WTC11 (cell line): ENCODE measurements around the gene USP16. TPM values are rescaled to one million over a fixed set of nuclear protein-coding genes. Genes with fewer than 3 reads are reported as not detected.

Experiments used
- AR ChIP-seq: fragments of 250-450 bp; sonication (Bioruptor Pico); IDR thresholded peaks from 2 replicates; pipeline ENCODE4 v1.9.0; 2021; ENCODE audit warnings: mild to moderate bottlenecking
- ATF6 ChIP-seq: sonication (generic); formaldehyde crosslinking; IDR thresholded peaks from 2 replicates; pipeline ENCODE4 v1.8.1; 2023; ENCODE audit warnings: mild to moderate bottlenecking, missing genetic modification reagents
- CREM ChIP-seq: sonication (generic); formaldehyde crosslinking; IDR thresholded peaks from 2 replicates; pipeline ENCODE4 v1.8.1; 2022; ENCODE audit warnings: mild to moderate bottlenecking, missing genetic modification reagents, moderate library complexity
- ESRRA ChIP-seq: sonication (generic); formaldehyde crosslinking; IDR thresholded peaks from 2 replicates; pipeline ENCODE4 v1.8.1; 2022; ENCODE audit warnings: mild to moderate bottlenecking, missing genetic modification reagents, borderline replicate concordance
- ETV6 ChIP-seq: sonication (generic); formaldehyde crosslinking; IDR thresholded peaks from 2 replicates; pipeline ENCODE4 v1.8.1; 2022; ENCODE audit warnings: mild to moderate bottlenecking, missing genetic modification reagents
- FOXK1 ChIP-seq: sonication (generic); formaldehyde crosslinking; IDR thresholded peaks from 2 replicates; pipeline ENCODE4 v1.8.0; 2022; ENCODE audit warnings: mild to moderate bottlenecking, moderate library complexity, missing genetic modification reagents
- FOXP1 ChIP-seq: sonication (generic); formaldehyde crosslinking; IDR thresholded peaks from 2 replicates; pipeline ENCODE4 v1.8.0; 2022; ENCODE audit warnings: missing genetic modification reagents, mild to moderate bottlenecking, moderate library complexity, borderline replicate concordance
- FOXP4 ChIP-seq: sonication (generic); formaldehyde crosslinking; IDR thresholded peaks from 2 replicates; pipeline ENCODE4 v1.8.0; 2022; ENCODE audit warnings: mild to moderate bottlenecking, missing genetic modification reagents
- GRHL2 ChIP-seq: fragments of 250-450 bp; sonication (Bioruptor Pico); IDR thresholded peaks from 2 replicates; pipeline ENCODE4 v1.8.0; 2022; ENCODE audit warnings: mild to moderate bottlenecking, moderate library complexity; ENCODE audit not compliant: insufficient replicate concordance, severe bottlenecking
- IRF1 ChIP-seq: sonication (generic); formaldehyde crosslinking; IDR thresholded peaks from 2 replicates; pipeline ENCODE4 v1.8.0; 2023; ENCODE audit warnings: missing genetic modification reagents
- JUN ChIP-seq: sonication (generic); formaldehyde crosslinking; IDR thresholded peaks from 2 replicates; pipeline ENCODE4 v1.8.0; 2023; ENCODE audit warnings: mild to moderate bottlenecking, missing genetic modification reagents
- KAT7 ChIP-seq: sonication (generic); formaldehyde crosslinking; IDR thresholded peaks from 2 replicates; pipeline ENCODE4 v1.8.1; 2023; ENCODE audit warnings: missing genetic modification reagents, mild to moderate bottlenecking, borderline replicate concordance
- MAX ChIP-seq: sonication (generic); formaldehyde crosslinking; IDR thresholded peaks from 2 replicates; pipeline ENCODE4 v1.8.0; 2022; ENCODE audit warnings: mild to moderate bottlenecking, missing genetic modification reagents
- NFE2L1 ChIP-seq: sonication (generic); formaldehyde crosslinking; IDR thresholded peaks from 2 replicates; pipeline ENCODE4 v1.8.1; 2023; ENCODE audit warnings: missing genetic modification reagents
- NR2C2 ChIP-seq: sonication (generic); formaldehyde crosslinking; IDR thresholded peaks from 2 replicates; pipeline ENCODE4 v1.8.0; 2022; ENCODE audit warnings: mild to moderate bottlenecking, missing genetic modification reagents
- RELA ChIP-seq: sonication (generic); formaldehyde crosslinking; IDR thresholded peaks from 2 replicates; pipeline ENCODE4 v1.8.1; 2022; ENCODE audit warnings: missing genetic modification reagents, mild to moderate bottlenecking, borderline replicate concordance
- TCF7 ChIP-seq: sonication (generic); formaldehyde crosslinking; IDR thresholded peaks from 2 replicates; pipeline ENCODE4 v1.8.0; 2022; ENCODE audit warnings: mild to moderate bottlenecking, low read depth, missing genetic modification reagents, moderate library complexity
- TEAD1 ChIP-seq: sonication (generic); formaldehyde crosslinking; IDR thresholded peaks from 2 replicates; pipeline ENCODE4 v1.8.0; 2022; ENCODE audit warnings: mild to moderate bottlenecking, missing genetic modification reagents
- TEAD4 ChIP-seq: sonication (generic); formaldehyde crosslinking; IDR thresholded peaks from 2 replicates; pipeline ENCODE4 v1.8.0; 2022; ENCODE audit warnings: mild to moderate bottlenecking, missing genetic modification reagents
- TP53 ChIP-seq: sonication (generic); formaldehyde crosslinking; IDR thresholded peaks from 2 replicates; pipeline ENCODE4 v1.8.1; 2023; ENCODE audit warnings: mild to moderate bottlenecking, missing genetic modification reagents
- ZNF121 ChIP-seq: sonication (generic); formaldehyde crosslinking; IDR thresholded peaks from 2 replicates; pipeline ENCODE4 v1.8.0; 2023; ENCODE audit warnings: missing genetic modification reagents
- ZNF281 ChIP-seq: sonication (generic); formaldehyde crosslinking; IDR thresholded peaks from 2 replicates; pipeline ENCODE4 v1.8.0; 2023; ENCODE audit warnings: mild to moderate bottlenecking, missing genetic modification reagents
- ZNF416 ChIP-seq: fragments of 250-450 bp; sonication (Bioruptor Pico); IDR thresholded peaks from 2 replicates; pipeline ENCODE4 v1.9.0; 2021; ENCODE audit warnings: mild to moderate bottlenecking, inconsistent platforms
- ZNF532 ChIP-seq: fragments of 250-450 bp; sonication (Bioruptor Pico); IDR thresholded peaks from 2 replicates; pipeline ENCODE4 v1.9.0; 2021; ENCODE audit warnings: mild to moderate bottlenecking, borderline replicate concordance
- total RNA-seq: library from RNA; stranded (reverse); gene quantifications from 3 replicates; pipeline ENCODE4 v1.2.3, GENCODE V29; 2021

USP16 gene
- total RNA-seq, 1 experiment from 2014 or later: 20.8 TPM

- TF ChIP-seq ZNF532 (CRISPR knock-in tag) (no peak), JUN (CRISPR knock-in tag) (no peak), TEAD4 (CRISPR knock-in tag) (0 out of 2 replicates have a peak, but pooled peaks have one; percentile 49), FOXP4 (peak; percentile 85; the same call in 1 of the 2 replicates), ZNF121 (CRISPR knock-in tag) (no peak), FOXP1 (peak; percentile 58; the same call in 1 of the 2 replicates), ATF6 (no peak), TEAD1 (CRISPR knock-in tag) (peak; percentile 89), NR2C2 (CRISPR knock-in tag) (peak; percentile 97), TCF7 (CRISPR knock-in tag) (no peak), FOXK1 (CRISPR knock-in tag) (peak; percentile 94), GRHL2 (CRISPR knock-in tag) (no peak), TP53 (CRISPR knock-in tag) (no peak), ZNF281 (CRISPR knock-in tag) (0 out of 2 replicates have a peak, but pooled peaks have one; percentile 34), RELA (CRISPR knock-in tag) (peak; percentile 77; the same call in 1 of the 2 replicates), NFE2L1 (CRISPR knock-in tag) (no peak; the same call in 1 of the 2 replicates), CREM (CRISPR knock-in tag) (peak; percentile 83; the same call in 1 of the 2 replicates), MAX (peak; percentile 95), ZNF416 (CRISPR knock-in tag) (no peak), ETV6 (CRISPR knock-in tag) (peak; percentile 88), KAT7 (CRISPR knock-in tag) (peak; percentile 72; the same call in 1 of the 2 replicates), IRF1 (CRISPR knock-in tag) (no peak), AR (CRISPR knock-in tag) (0 out of 2 replicates have a peak, but pooled peaks have one; percentile 5), ESRRA (CRISPR knock-in tag) (peak; percentile 74; the same call in 1 of the 2 replicates)
These were observed 21.9 kb upstream of the USP16 start (continued) for GRCh38 chr21:29002442-29003144.
